GM18867 (cell line): ENCODE measurements around the gene PCP4L1.
"Not testable (repeated sequence)": the region's sequence is repeated elsewhere in the genome, so short reads cannot be mapped to it uniquely, and the experiment has no call there.

Experiments used
- ATAC-seq: cut with Tn5 transposase; IDR thresholded peaks from one replicate; pipeline ENCODE4 v1.9.1; 2021; ENCODE audit warnings: mild to moderate bottlenecking, moderate library complexity; ENCODE audit not compliant: unreplicated experiment

The PCP4L1 gene

DNA sequence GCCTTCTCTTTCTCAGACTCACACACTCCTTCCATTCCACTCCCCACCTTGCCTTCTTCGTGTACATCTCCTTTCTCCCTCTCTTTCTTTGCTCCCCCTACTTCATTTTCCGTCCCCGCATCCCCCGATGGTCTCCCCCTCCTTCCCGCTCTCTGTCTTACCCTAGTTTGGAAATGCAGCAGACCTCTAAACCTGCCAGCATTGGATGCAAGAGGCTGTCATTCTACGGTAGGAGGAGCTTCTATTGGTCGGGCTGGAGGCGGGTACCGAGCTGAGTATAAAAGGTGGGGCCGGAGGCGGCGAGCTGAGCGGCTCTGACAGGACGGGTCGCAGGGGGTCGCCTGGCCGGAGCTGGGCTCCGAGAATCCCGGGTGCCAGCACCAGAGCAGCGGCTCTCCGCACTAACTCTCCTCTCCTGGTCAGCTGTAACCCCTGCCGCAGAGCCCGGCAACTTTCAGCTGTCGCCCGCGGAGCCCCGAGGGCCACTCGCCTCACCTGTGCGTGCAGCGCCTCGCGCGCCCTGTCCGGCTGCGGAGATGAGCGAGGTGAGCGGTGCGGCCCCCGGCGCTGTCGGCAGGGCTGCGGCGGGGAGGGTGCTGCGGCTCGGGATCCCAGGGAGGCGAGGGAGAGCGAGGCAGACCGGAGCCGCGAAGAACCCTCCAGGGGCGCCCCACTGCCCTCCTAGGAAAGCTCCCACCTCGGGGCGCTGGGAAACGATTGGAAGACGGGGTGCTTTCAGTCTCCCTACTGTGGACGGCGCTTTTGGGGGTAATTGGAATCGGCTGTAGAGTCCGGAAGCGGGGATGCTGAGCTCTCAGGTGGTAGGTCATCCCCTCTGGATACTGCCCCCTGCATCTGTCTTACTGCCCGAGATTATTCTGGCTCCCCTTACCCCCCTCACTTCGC, at the start of gene PCP4L1:
TSS of gene PCP4L1 (plus strand) at position 307 of the 906 bp plus-strand sequence. CDS start at position 537, 230 bp downstream.
- no peak for ATAC-seq

DNA sequence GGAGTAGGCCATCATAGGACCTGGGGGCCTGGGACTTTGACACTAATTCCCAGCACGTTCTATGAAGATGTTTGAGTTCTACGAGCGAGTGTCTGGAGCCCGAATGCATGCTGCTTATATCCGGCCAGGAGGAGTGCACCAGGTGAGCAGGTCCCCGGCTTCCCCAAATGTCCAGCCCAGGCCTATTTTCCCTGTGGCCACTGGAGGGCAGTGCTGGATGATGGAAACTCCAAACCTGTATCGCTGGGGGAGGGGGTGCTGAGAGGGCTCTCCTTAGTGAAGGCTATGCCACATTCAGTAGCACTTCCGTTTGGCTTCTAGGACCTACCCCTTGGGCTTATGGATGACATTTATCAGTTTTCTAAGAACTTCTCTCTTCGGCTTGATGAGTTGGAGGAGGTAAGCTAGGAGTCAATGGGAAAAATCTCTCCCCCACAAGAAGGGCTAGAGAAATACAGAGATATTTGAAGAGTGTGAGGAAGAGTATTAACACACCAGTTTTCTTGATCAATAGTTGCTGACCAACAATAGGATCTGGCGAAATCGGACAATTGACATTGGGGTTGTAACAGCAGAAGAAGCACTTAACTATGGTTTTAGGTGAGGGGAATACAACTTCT, 48.6 kb upstream of the PCP4L1 start:
- peak; percentile 76 for ATAC-seq

DNA sequence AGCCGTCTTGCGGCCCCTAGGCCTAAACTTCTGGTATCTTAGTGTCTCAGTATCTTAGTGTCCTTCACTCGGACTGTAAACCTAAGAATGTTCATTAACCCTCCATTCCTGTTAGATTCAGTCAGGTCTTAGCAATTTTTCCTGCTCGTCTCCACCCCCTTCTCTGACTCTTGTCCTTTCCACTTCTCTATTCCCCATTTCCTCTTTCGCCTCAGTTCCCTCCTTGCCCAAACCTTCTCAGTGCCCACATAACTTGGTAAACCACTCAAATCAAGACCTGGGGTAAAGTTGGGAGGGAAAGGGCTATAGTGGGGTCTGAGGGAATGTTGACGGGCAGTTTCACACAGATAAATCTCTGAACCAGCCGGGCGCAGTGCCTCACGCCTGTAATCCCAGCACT, 44.2 kb upstream of the PCP4L1 start:
- ATAC-seq: no peak

DNA sequence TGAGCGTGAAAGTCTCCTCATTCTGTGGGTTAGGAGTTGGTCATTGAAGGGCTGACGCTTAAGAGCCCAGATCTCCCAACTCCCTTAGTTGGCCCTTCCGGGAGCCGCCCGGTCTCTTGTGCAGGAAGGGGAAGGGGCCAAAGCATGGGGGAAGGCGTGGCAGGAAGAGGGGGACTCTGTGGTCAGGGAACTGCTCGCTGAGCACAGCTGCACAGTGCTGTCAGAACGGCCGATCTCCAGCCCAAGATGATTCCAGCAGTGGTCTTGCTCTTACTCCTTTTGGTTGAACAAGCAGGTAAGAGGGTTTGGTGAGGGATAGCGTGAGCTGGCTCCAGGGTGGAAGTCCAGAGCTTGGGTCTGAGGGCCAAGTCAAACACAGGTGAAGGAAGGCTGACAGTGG, 43.5 kb upstream of the PCP4L1 start, which contains the start of gene FCER1G:
TSS of gene FCER1G (plus strand) at position 220 of the 400 bp plus-strand sequence. CDS start at position 247, 27 bp downstream.
- ATAC-seq: no peak

DNA sequence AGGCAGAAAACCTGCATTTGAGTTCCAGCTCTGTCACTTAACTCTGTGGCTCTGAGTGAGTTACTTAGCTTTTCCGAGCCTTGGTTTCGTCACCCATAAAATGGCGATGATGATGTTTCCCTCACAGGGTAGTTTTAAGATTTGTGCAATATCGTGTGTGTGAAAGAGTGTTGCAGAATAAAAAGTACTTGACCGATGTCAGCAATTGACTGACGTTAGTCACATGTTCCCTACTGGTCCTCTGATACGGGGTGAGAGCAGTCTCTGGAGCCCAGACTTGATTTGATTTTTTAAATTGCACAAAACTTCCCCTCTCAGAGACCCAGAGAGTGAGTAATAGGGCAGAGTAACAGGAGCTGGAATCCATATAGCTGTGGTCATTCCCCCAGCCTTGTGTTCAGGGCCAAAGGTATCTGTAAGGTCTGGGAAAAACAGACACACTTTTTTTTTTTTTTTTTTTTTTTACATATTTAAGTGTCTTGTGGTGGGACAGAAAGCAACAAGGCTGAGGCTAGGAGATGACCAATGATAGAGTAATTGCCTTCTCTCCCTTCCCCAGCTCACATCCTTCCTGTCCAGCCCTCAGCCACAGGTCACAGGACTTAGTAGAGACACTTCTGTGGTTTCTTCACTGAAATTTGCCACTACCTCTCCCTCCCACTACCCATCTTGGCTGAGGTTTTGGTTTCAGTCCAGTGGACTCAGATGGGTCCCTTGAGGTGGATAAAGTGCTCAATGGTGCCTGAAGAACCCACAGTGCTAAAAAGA, 41.4 kb upstream of the PCP4L1 start:
- ATAC-seq: peak; percentile 85

DNA sequence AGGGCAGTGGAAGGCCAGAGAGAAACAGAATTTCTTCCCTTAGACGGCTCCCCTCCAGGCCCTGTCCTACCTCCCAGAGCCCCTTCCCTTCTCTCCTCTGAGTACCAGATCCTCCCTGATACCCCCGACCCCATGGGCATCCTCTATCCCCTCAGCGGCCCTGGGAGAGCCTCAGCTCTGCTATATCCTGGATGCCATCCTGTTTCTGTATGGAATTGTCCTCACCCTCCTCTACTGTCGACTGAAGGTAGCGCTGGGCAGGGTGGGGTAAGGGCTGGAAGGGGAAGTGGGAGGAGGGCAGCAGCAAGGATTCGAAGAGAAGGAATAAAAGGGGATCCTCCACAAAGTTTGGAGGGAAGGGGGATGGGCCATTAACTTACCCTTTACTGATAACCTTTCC, 40.7 kb upstream of the PCP4L1 start:
- no peak for ATAC-seq

DNA sequence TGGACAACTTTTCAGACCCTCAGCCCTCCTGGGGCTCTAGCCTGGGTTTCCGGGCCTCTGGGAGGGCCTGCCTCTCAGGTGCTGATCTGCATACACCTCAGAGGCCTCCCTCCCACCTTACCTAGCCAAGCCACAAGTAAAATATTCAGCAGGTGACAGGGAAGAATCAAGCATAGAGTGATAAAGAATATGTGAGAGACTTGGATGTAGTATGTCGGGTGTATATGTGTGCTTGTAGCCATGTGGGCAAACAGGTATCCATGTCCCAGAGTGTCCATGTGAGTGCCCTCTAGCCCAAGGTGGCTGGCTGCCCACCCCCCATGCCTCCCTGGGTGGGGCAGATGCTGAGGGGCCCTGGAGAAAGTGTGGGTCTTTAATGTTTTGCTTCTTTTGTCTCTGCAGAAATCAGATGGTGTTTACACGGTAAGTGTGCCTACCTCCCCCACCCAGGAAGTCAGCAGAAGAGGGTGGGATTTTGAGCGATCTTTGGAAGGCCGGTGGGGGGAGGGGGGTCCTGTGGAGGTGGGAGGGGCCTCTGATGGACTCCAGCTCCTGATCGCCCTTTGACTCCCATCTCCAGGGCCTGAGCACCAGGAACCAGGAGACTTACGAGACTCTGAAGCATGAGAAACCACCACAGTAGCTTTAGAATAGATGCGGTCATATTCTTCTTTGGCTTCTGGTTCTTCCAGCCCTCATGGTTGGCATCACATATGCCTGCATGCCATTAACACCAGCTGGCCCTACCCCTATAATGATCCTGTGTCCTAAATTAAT, 40.1 kb upstream of the PCP4L1 start:
- ATAC-seq: no peak

DNA sequence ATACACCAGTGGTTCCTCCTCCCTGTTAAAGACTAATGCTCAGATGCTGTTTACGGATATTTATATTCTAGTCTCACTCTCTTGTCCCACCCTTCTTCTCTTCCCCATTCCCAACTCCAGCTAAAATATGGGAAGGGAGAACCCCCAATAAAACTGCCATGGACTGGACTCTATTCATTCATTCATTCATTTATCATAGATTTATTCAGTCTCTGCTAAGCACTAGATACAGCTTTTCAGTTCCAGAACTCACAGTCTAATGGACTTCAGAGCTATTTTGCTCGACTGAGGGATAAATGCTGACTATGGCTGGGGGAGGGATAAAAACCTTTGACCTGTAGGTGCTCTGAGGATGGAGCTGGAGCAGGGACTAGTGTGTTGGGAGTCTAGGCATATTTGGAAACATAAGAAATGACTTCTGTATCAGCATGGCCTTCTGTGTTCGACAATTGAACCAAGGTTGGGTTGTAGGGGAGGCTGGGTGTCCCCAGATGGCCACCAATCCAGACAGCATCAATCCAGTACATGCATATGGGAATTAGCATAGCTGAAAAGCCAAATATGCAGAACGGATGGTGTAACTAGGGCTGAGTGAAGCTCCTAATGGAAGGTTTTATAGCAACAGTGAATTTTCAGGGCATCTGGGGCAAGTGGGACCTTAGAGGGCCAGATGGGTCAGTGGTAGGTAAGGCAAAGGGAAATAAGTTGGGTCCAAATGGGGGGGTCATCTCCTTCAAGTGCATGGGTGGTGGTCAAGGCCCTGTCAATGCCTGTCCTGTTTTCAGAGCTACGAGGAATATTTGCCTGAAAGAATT, 39.3 kb upstream of the PCP4L1 start:
- no peak for ATAC-seq

DNA sequence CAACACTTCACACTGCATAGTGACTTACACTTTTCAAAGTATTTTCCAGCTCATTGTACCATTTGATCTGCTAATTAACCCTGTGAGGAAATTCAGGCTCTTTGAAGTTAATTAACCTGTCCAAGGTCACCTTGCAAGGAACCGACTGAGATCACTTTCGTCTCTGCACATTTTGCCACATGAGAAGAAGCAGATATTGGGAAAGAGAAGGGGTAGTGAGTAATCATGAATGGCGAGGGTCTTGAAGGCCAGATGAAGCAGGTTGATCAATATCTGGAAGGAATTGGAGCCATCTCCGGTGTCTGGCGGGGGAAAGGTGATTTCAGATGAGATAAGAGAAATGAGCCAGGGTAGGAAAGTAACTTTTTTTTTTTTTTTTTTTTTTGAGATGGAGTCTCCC, 38.5 kb upstream of the PCP4L1 start:
- ATAC-seq: no peak

DNA sequence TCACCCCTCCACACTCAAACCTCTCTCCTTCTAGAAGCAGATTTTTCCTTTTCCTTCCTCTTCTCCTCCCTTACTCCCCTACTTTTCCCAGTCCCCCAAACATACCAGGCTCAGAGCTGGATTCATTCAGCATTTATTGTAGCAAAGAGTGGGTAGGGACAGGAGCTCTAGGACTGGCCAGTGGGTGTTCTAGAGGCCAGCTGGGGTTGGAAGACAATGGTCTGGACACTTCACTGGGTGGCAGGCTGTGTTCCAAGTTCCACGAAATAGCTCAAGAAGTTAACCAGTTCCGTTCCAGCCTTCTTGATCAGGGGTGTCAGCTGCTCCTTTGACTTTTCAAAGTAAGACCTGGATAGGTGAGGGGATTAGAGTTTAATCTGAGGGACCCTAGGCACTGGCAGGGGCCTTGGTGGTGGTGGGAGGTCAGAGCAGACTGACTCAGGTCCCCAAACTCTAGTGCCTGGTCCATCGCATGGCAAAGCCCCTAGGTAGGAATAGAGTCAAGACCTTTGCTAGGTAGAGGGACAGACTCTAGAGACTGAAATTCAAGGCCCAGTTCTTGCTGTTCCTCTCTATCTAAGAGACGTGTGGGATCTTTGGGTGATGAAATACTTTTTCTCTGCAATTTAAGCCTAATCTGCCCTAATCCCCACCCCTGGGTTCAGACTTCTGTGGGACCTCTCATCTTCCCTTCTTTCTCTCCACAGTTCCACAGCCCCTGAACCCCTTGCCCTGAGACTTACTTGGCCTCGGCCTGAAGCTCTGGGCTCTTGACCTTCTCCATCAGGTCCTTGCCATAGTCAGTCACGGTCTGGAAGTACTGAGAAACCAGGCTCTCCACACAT, 36.1 kb upstream of the PCP4L1 start:
- no peak for ATAC-seq

DNA sequence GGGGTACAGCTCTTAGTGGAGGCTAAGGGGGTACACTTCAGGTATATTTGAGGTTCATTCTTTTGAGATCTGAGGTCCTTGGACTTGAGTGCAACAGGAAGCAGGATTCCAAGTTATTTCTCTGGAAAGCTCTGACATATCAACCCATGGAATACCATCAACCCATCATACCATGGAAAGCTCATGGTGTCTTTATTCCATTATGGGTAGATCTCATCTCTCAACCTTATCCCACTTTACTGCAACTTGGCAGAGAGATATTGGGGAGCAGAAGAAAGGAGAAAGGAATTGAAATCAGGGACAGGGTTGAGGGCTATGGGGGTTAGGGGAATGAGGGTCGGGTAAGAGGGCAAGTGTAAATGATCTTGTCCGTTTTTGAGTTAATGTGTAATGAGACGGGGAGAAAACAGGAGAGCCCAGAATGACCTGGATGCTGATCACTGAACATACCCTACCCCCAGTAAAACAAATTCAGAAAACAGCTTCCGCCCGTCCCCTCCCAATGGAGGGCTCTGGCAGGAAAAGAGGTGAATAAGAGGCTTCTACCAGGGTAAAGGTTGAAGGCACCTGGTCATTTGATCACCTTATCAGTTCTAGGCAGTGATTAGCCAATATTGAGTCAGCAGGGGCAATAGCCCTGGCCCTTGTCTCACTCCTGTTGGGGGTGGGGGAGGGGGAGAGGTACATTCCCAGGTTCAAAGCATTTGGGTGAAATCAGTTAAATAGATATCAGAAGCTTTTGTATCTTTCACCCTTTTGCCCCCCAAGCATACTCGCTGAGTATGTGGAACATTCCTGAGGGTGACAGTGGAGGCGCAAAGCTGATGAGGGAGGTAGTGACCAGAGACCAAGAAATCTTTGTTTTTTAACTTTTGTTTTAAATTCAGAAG, 34.5 kb upstream of the PCP4L1 start:
- no peak for ATAC-seq

DNA sequence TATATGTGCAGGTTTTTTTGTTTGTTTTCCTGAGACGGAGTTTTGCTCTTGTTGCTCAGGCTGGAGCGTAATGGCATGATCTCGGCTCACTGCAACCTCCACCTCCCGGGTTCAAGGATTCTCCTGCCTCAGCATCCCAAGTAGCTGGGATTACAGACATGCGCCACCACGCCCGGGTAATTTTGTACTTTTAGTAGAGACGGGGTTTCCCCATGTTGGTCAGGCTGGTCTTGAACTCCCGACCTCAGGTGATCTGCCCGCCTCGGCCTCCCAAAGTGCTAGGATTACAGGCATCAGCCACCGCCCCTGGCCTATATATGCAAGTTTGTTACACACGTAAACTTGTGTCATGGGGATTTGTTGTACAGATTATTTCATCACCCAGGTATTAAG, 33.9 kb upstream of the PCP4L1 start:
- ATAC-seq: not testable (repeated sequence)

DNA sequence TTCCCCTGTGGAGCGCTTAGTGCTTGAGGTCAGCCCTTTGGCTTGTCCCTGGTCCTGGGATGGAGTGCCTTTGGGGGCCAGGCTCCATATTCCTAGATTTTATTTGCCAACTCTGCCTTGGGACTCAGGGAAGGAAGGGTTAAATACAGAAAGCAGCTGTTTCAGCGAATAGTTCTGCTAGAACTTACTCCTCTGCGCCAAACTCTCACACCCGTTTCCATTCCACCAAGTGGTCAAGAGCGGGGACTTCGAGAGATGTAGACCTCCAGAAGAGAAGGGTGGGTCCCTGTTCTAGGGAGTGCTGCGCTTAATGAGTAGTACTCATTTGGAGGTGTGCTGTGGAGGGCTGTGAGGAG, 33.4 kb upstream of the PCP4L1 start:
- ATAC-seq: no peak

DNA sequence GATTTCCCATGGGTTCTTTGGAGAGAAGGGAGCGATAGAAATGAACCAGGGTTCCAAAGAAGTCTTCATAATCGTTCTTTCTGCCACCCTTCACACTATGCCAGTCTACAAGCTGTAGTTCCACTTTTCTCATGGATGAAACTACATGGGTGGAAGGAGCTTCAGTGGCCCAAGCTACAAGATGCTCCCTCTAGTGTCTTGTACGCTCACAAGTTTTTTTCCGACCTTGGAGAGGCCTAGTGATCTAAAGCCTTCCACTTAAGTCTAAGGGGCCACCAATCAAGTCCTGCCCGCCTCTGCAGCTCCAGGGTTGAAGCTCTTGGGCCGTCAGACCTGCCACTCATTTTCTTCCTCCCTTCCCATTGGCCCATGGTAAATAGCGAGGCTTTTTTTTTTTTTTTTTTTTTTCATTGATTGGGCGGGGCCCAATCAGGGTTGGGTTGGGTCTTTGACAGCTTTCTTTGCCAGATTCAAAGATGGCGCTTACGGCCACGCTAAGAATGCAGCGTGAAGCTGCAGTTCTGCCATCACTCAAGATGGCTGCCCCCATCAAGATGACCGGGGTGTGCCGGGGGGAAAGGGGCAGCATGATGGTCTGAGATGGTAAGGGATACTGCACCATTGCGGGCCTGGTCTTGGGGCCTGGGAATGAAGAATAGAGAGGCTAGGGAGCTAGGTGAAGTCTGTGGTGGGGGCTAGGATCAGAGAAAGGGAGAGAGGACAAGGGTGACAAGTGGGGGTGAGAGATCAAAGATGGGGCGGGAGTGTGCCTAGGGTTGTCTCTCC, 32.8 kb upstream of the PCP4L1 start, which contains the start of gene TOMM40L:
TSS of gene TOMM40L (plus strand) at position 527 of the 786 bp plus-strand sequence. CDS start 430 bp downstream, outside the sequence.
- ATAC-seq: peak; percentile 92

DNA sequence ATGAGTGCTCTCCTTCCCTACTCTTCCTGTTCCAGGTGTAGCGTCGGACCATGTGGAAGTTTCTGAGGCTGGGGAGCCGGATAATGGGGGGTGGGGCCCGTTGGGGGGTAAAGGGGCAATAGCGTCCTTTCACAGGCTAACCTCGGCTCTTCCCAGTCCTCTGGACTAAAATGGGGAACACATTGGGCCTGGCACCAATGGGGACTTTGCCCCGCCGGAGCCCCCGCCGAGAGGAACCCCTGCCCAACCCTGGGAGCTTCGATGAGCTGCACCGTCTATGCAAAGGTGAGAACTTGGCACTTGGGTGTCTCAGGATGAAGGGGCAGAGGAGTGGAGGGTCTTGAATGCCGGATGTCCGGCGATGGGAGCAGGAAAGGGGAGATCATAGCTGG, 32.2 kb upstream of the PCP4L1 start:
- ATAC-seq: no peak

DNA sequence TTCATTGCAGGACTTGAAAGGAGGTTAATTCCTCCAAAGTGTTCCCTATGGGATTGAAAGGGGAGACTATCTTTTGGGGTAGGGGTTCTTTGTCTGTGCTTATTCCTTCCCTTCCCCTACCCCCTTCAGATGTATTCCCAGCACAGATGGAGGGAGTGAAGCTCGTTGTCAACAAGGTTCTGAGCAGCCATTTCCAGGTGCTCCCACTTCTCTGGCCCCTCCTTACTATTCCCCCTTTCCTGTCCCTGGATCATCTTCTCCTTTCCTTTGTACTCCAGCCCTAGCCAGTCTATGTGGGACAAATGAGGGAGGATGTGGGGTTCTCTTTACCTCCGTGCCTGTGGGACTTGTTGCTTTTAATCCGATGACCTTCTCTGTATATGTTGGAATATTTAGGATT, 31.8 kb upstream of the PCP4L1 start:
- no peak for ATAC-seq
